OCI-LY3 (cell line): Measurements from ENCODE around the gene FARP1.

Experiments
- EZH2phosphoT487 ChIP-seq: fragments of 200-600 bp; shearing (Covaris generic); IDR thresholded peaks from 2 replicates; pipeline ENCODE4 v1.6.1; 2018; ENCODE audit warnings: antibody characterized with exemption, mixed run types, low read depth
- TF ChIP-seq, protein P1 (sequence below): fragments of 200-600, 300-600 bp; sonication (generic); IDR thresholded peaks from 2 replicates; pipeline ENCODE4 v1.5.1; 2014; ENCODE audit warnings: antibody characterized with exemption, low read length, low read depth

DNA sequence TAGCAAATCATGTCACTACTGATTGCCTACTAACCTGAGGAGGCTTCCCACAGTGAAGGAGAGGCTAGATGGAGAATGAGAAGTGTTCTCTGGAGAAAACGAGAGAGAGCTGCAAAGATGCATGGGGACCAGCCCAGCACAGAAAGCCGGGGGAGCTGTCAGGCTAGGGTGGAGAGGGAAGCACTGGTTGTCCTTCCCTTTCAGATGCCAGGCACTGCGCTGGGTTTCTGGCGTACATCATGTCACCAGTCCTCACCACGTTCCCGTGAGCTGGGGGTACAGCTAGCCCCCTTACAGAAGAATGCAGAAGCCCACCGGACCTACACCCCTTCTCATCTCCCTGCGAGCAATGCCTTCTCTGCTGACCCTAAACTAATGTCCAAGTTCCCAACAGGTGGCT lies 348.0 kb downstream of the FARP1 start:
- TF ChIP-seq, protein P1, sequence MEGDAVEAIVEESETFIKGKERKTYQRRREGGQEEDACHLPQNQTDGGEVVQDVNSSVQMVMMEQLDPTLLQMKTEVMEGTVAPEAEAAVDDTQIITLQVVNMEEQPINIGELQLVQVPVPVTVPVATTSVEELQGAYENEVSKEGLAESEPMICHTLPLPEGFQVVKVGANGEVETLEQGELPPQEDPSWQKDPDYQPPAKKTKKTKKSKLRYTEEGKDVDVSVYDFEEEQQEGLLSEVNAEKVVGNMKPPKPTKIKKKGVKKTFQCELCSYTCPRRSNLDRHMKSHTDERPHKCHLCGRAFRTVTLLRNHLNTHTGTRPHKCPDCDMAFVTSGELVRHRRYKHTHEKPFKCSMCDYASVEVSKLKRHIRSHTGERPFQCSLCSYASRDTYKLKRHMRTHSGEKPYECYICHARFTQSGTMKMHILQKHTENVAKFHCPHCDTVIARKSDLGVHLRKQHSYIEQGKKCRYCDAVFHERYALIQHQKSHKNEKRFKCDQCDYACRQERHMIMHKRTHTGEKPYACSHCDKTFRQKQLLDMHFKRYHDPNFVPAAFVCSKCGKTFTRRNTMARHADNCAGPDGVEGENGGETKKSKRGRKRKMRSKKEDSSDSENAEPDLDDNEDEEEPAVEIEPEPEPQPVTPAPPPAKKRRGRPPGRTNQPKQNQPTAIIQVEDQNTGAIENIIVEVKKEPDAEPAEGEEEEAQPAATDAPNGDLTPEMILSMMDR: no peak
- TF ChIP-seq EZH2phosphoT487: no peak
